ENCODE results near the gene THSD4.

- TF ChIP-seq RFX5 (IDR thresholded peaks at IDR 0.05): no peak
- TF ChIP-seq CTCF (IDR thresholded peaks at IDR 0.05): no peak
- no peak for TF ChIP-seq HDAC2 (IDR thresholded peaks at IDR 0.05)
Measured at GRCh38 chr15:71279757-71280141, 164.5 kb downstream of the THSD4 start.

Data from A549 (cell line).